Breast epithelium (tissue), 4 donors: Measurements from ENCODE around the gene SARS1. TPM values are rescaled to one million over a fixed set of nuclear protein-coding genes. Genes with fewer than 3 reads are reported as not detected.

Source experiments
- DNase-seq, 2 donors: peaks; one replicate each; pipeline ENCODE4 v3.0.0-alpha.2; 2019; ENCODE audit warnings: low spot score in 2 of 2
- H3K27ac ChIP-seq, 2 donors: fragments of 200-600 bp; sonication (generic) in 1 of 2; one replicate each; pipeline ENCODE4 v1.5.1; 2016 to 2019; ENCODE audit warnings: mild to moderate bottlenecking in 1 of 2
- H3K27me3 ChIP-seq, 2 donors: fragments of 200-600 bp; sonication (generic) in 1 of 2; one replicate each; pipeline versions ENCODE4 v1.5.1 to v1.6.0; 2017 to 2019; ENCODE audit warnings: control low read depth in 1 of 2, mild to moderate bottlenecking in 1 of 2
- H3K36me3 ChIP-seq: fragments of 200-600 bp; one replicate; pipeline ENCODE4 v1.5.1; 2019
- H3K4me1 ChIP-seq, 2 donors: fragments of 200-600 bp; sonication (generic); one replicate each; pipeline ENCODE4 v1.5.1; 2016 to 2019; ENCODE audit warnings: control low read depth in 1 of 2
- H3K4me3 ChIP-seq, 3 donors: fragments of 200-600 bp; sonication (generic); 1 replicate in 2 of 3; 2 replicates in 1 of 3; pipeline ENCODE4 v1.5.1; 2016 to 2019; ENCODE audit warnings: mild to moderate bottlenecking in 3 of 3, moderate library complexity in 2 of 3
- H3K9me3 ChIP-seq, 2 donors: fragments of 200-600 bp; sonication (generic) in 1 of 2; one replicate each; pipeline ENCODE4 v1.5.1; 2016 to 2019; ENCODE audit warnings: control low read depth in 1 of 2
- CTCF ChIP-seq, 3 donors: fragments of 450-650 bp; IDR thresholded peaks; one replicate each; pipeline ENCODE4 v1.5.1; 2016 to 2017; ENCODE audit warnings: antibody characterized with exemption in 3 of 3, mild to moderate bottlenecking in 3 of 3, moderate library complexity in 3 of 3
- POLR2A ChIP-seq: fragments of 450-650 bp; IDR thresholded peaks from one replicate; pipeline ENCODE4 v1.6.1; 2016; ENCODE audit warnings: antibody characterized with exemption, mild to moderate bottlenecking, moderate library complexity
- POLR2AphosphoS5 ChIP-seq, 3 donors: sonication (generic); formaldehyde crosslinking; IDR thresholded peaks; one replicate each; pipeline ENCODE4 v1.6.1; 2017; ENCODE audit warnings: antibody characterized with exemption in 3 of 3
- intact Hi-C: fragments of 100-400 bp; cut with DNase I; formaldehyde crosslinking; loops from one replicate; pipeline ENCODE4 v1.15.1; 2023; ENCODE audit warnings: low total_unique reads
- total RNA-seq, 3 donors: library from RNA; depleted of rRNA; stranded (reverse); fragments of >200 nt; gene quantifications; one replicate each; pipeline ENCODE4 v1.1.0, GENCODE V29; 2016

The SARS1 gene
- total RNA-seq, 3 donors from 2014 or later: 146 to 172 (median 161) TPM

GRCh38 chr1:109252893-109253802 lies 39.4 kb downstream of the SARS1 start:
- Histone ChIP-seq H3K27me3 (no peaks in the 10 kb centered on the region), H3K4me1 (peaks cover 6 to 9% of the 10 kb centered on the region in 2 donors), H3K27ac (peak overlapping the region; percentile 93 to 97), H3K36me3 (no peaks in the 10 kb centered on the region), H3K9me3 (no peaks in the 10 kb centered on the region), H3K4me3 (peak overlapping the region in 2 of 3 donors; percentile 30 to 59)
- peak; percentile 77 to 88 for DNase-seq
- TF ChIP-seq CTCF (IDR thresholded peaks at IDR 0.05): peak in 1 of 3 donors; percentile 21
- TF ChIP-seq POLR2A: no peak
- intact Hi-C loops: no loop called here

- H3K36me3 ChIP-seq: no peaks in the 10 kb centered on the region
- TF ChIP-seq POLR2AphosphoS5 (IDR thresholded peaks at IDR 0.05) (no peak), POLR2A (no peak), CTCF (IDR thresholded peaks at IDR 0.05) (no peak)
- intact Hi-C loops: no loop called here
- peaks cover 6 to 9% of the 10 kb centered on the region in 2 donors for H3K4me1 ChIP-seq
- no peaks in the 10 kb centered on the region for H3K9me3 ChIP-seq
- no peak for DNase-seq
- H3K27me3 ChIP-seq: no peaks in the 10 kb centered on the region
- peak overlapping the region; percentile 93 to 97 for H3K27ac ChIP-seq
- peak overlapping the region in 2 of 3 donors; percentile 30 to 59 for H3K4me3 ChIP-seq
Measured at GRCh38 chr1:109253803-109254620, 40.3 kb downstream of the SARS1 start.

- H3K9me3 ChIP-seq: no peaks in the 10 kb centered on the region
- H3K36me3 ChIP-seq: no peaks in the 10 kb centered on the region
- intact Hi-C loops: no loop called here
- TF ChIP-seq POLR2A: no peak
- TF ChIP-seq CTCF (IDR thresholded peaks at IDR 0.05): no peak
- no peak for TF ChIP-seq POLR2AphosphoS5 (IDR thresholded peaks at IDR 0.05)
- H3K27ac ChIP-seq: peak overlapping the region; percentile 93 to 97
- H3K4me1 ChIP-seq: peaks cover 6 to 9% of the 10 kb centered on the region in 2 donors
- DNase-seq: no peak
- peak overlapping the region in 2 of 3 donors; percentile 22 to 59 for H3K4me3 ChIP-seq
- H3K27me3 ChIP-seq: no peaks in the 10 kb centered on the region
Measured at GRCh38 chr1:109254621-109255096, 40.9 kb downstream of the SARS1 start.

- TF ChIP-seq POLR2AphosphoS5 (IDR thresholded peaks at IDR 0.05): no peak
- TF ChIP-seq CTCF (IDR thresholded peaks at IDR 0.05): no peak
- no peak for TF ChIP-seq POLR2A
- no peaks in the 10 kb centered on the region for H3K27me3 ChIP-seq
- intact Hi-C loops: no loop called here
- no peak for DNase-seq
- no peaks in the 10 kb centered on the region for H3K36me3 ChIP-seq
- H3K27ac ChIP-seq: peak overlapping the region; percentile 93 to 97
- H3K4me3 ChIP-seq: peak overlapping the region in 2 of 3 donors; percentile 22 to 59
- H3K4me1 ChIP-seq: peaks cover 6 to 9% of the 10 kb centered on the region in 2 donors
- no peaks in the 10 kb centered on the region for H3K9me3 ChIP-seq
Measured at GRCh38 chr1:109255097-109255651, 41.5 kb downstream of the SARS1 start.
